HEK293T (cell line): ENCODE results near the gene MED12.

Experiments used
- FOXA1 ChIP-seq: fragments of 450-650 bp; IDR thresholded peaks from 2 replicates; pipeline ENCODE4 v1.6.1; 2016; ENCODE audit warnings: mild to moderate bottlenecking
- FOXM1 ChIP-seq: fragments of 450-650 bp; IDR thresholded peaks from 2 replicates; pipeline ENCODE4 v1.6.1; 2017; ENCODE audit warnings: mild to moderate bottlenecking, borderline replicate concordance
- NFRKB ChIP-seq: fragments of 450-650 bp; IDR thresholded peaks from 2 replicates; pipeline ENCODE4 v1.6.1; 2016; ENCODE audit warnings: mild to moderate bottlenecking, moderate library complexity
- SP1 ChIP-seq: fragments of 450-650 bp; IDR thresholded peaks from 2 replicates; pipeline ENCODE4 v1.6.1; 2017
- TARDBP ChIP-seq: fragments of 450-650 bp; IDR thresholded peaks from 2 replicates; pipeline ENCODE4 v1.6.1; 2016

DNA sequence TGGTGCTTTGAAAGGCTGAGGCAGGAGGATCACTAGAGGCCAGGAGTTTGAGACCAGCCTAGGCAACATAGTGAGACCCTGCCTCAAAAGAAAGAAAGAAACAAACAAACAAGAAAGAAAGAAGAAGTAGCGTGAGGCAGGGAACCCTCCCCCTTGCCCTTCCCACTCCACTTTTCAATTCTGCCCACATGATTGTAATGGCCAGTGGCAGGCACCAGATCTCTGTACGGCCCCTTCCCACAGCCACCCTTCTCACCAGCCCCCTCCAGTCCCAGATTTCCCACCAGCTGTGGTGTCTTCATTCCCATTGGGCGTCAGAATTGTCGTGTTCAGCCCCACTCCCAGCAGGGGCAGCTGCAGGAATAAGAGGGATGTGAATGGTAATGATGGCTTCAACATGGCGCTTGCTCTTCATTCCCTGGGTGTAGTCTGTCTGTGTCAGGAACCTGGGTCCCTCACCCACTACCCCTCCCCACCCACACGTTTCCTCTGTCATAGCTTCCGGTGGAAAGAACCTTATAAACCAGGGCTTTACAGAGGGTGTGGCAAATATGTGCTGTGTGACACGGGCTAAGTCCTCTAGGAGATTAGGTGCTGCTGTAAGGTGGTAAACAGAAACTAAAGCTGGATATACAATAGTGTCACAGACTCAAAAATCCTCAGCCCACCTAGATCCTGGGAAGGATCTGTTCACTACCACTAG lies 7.1 kb upstream of the MED12 start, which contains the start of gene IL2RG:
- TF ChIP-seq FOXA1 (no peak), SP1 (no peak), NFRKB (no peak), FOXM1 (no peak), TARDBP (no peak)
